Neural cell (in vitro differentiated cells): ENCODE measurements around the gene EPS15.

Experiments used
- EP300 ChIP-seq: fragments of 450-650 bp; conservative IDR thresholded peaks from 2 replicates; pipeline ENCODE4 v1.6.1; 2014; ENCODE audit warnings: antibody characterized with exemption, mild to moderate bottlenecking, moderate library complexity; ENCODE audit not compliant: poor library complexity, severe bottlenecking
- EZH2 ChIP-seq: fragments of 200-600, 300-800 bp; shearing (Covaris generic), sonication (generic); IDR thresholded peaks from 2 replicates; pipeline ENCODE4 v1.6.1; 2014; ENCODE audit warnings: antibody characterized with exemption, low read length, borderline replicate concordance, mild to moderate bottlenecking; ENCODE audit not compliant: insufficient read depth, poor library complexity, severe bottlenecking
- POLR2AphosphoS5 ChIP-seq: IDR thresholded peaks from 2 replicates; pipeline ENCODE4 v1.6.1; 2012
- RAD21 ChIP-seq: fragments of 450-650 bp; conservative IDR thresholded peaks from 2 replicates; pipeline ENCODE4 v1.6.1; 2014; ENCODE audit warnings: antibody characterized with exemption, mild to moderate bottlenecking, moderate library complexity
- REST ChIP-seq: IDR thresholded peaks from 2 replicates; pipeline ENCODE4 v1.6.1; 2012; ENCODE audit warnings: borderline replicate concordance
- SMC3 ChIP-seq: fragments of 450-650 bp; conservative IDR thresholded peaks from 2 replicates; pipeline ENCODE4 v1.6.1; 2014; ENCODE audit warnings: antibody characterized with exemption, mild to moderate bottlenecking, moderate library complexity; ENCODE audit not compliant: poor library complexity
- TAF1 ChIP-seq: IDR thresholded peaks from 2 replicates; pipeline ENCODE4 v1.6.1; 2012; ENCODE audit warnings: low read depth
- TF ChIP-seq, protein P1 (sequence below): fragments of 450-650 bp; IDR thresholded peaks from 2 replicates; pipeline ENCODE4 v1.5.1; 2014; ENCODE audit warnings: antibody characterized with exemption, mild to moderate bottlenecking, moderate library complexity; ENCODE audit not compliant: poor library complexity, severe bottlenecking

GRCh38 chr1:51372561-51372960 is 146.5 kb downstream of the EPS15 start:
- TF ChIP-seq, protein P1, sequence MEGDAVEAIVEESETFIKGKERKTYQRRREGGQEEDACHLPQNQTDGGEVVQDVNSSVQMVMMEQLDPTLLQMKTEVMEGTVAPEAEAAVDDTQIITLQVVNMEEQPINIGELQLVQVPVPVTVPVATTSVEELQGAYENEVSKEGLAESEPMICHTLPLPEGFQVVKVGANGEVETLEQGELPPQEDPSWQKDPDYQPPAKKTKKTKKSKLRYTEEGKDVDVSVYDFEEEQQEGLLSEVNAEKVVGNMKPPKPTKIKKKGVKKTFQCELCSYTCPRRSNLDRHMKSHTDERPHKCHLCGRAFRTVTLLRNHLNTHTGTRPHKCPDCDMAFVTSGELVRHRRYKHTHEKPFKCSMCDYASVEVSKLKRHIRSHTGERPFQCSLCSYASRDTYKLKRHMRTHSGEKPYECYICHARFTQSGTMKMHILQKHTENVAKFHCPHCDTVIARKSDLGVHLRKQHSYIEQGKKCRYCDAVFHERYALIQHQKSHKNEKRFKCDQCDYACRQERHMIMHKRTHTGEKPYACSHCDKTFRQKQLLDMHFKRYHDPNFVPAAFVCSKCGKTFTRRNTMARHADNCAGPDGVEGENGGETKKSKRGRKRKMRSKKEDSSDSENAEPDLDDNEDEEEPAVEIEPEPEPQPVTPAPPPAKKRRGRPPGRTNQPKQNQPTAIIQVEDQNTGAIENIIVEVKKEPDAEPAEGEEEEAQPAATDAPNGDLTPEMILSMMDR: no peak
- TF ChIP-seq POLR2AphosphoS5: no peak
- TF ChIP-seq TAF1: no peak
- no peak for TF ChIP-seq RAD21
- TF ChIP-seq SMC3: no peak
- TF ChIP-seq EP300: no peak
- no peak for TF ChIP-seq REST
- TF ChIP-seq EZH2: no peak
